ENCODE results near the gene C3orf52.

C3orf52 gene

GRCh38 chr3:112115161-112115739, 29.1 kb downstream of the C3orf52 start:
- no peaks in the 10 kb centered on the region for H3K9me2 ChIP-seq (replicated peaks; ENCODE audit: low read depth, low read length)
- TF ChIP-seq EZH2phosphoT487 (IDR thresholded peaks at IDR 0.05; ENCODE audit: borderline replicate concordance) (no peak), CTCF (conservative IDR thresholded peaks at IDR 0.05; ENCODE audit: low read length) (no peak)
- no peaks in the 10 kb centered on the region for H3F3A ChIP-seq (ENCODE audit: low read depth)
- H2AFZ ChIP-seq (ENCODE audit: low read length) = no peak overlapping the region
- no peak overlapping the region for H3K4me2 ChIP-seq (ENCODE audit: low read depth, low read length, poor library complexity, severe bottlenecking)
- H3K4me3 ChIP-seq (ENCODE audit: low read length, poor library complexity, severe bottlenecking) = no peak overlapping the region
- no peaks in the 10 kb centered on the region for H3K9me3 ChIP-seq (ENCODE audit: insufficient read depth, low read depth, low read length)
- peaks cover 30% of the 10 kb centered on the region for H3K4me1 ChIP-seq (ENCODE audit: insufficient read depth, low read length, poor library complexity, severe bottlenecking)
- H3K9ac ChIP-seq (ENCODE audit: low read depth, low read length, poor library complexity, severe bottlenecking) = no peak overlapping the region
- no peaks in the 10 kb centered on the region for H3K79me2 ChIP-seq (ENCODE audit: insufficient read depth, low read length)
- no peaks in the 10 kb centered on the region for H3K36me3 ChIP-seq (ENCODE audit: insufficient read depth, low read length)
- H3K27me3 ChIP-seq (ENCODE audit: insufficient read depth, low read length, poor library complexity, severe bottlenecking) = no peaks in the 10 kb centered on the region
- no peaks in the 10 kb centered on the region for H4K20me1 ChIP-seq (ENCODE audit: insufficient read depth, low read length, poor library complexity, severe bottlenecking)

- no peak for TF ChIP-seq EZH2phosphoT487 (IDR thresholded peaks at IDR 0.05; ENCODE audit: borderline replicate concordance)
- TF ChIP-seq CTCF (conservative IDR thresholded peaks at IDR 0.05; ENCODE audit: low read length) = no peak
- Histone ChIP-seq H3K9ac (ENCODE audit: low read depth, low read length, poor library complexity, severe bottlenecking) (no peak overlapping the region), H3K4me2 (ENCODE audit: low read depth, low read length, poor library complexity, severe bottlenecking) (no peak overlapping the region)
Observed at GRCh38 chr3:112115806-112116383, 29.7 kb downstream of the C3orf52 start.

GRCh38 chr3:112116748-112117186, 30.6 kb downstream of the C3orf52 start:
- Histone ChIP-seq H3K9me3 (ENCODE audit: insufficient read depth, low read depth, low read length) (no peaks in the 10 kb centered on the region), H3K27me3 (ENCODE audit: insufficient read depth, low read length, poor library complexity, severe bottlenecking) (no peaks in the 10 kb centered on the region), H3K4me1 (ENCODE audit: insufficient read depth, low read length, poor library complexity, severe bottlenecking) (peaks cover 45% of the 10 kb centered on the region), H3K79me2 (ENCODE audit: insufficient read depth, low read length) (no peaks in the 10 kb centered on the region), H3K9me2 (replicated peaks; ENCODE audit: low read depth, low read length) (no peaks in the 10 kb centered on the region), H2AFZ (ENCODE audit: low read length) (no peak overlapping the region), H3K4me3 (ENCODE audit: low read length, poor library complexity, severe bottlenecking) (no peak overlapping the region), H3K36me3 (ENCODE audit: insufficient read depth, low read length) (no peaks in the 10 kb centered on the region), H3F3A (ENCODE audit: low read depth) (no peaks in the 10 kb centered on the region), H4K20me1 (ENCODE audit: insufficient read depth, low read length, poor library complexity, severe bottlenecking) (no peaks in the 10 kb centered on the region), H3K9ac (ENCODE audit: low read depth, low read length, poor library complexity, severe bottlenecking) (no peak overlapping the region), H3K4me2 (ENCODE audit: low read depth, low read length, poor library complexity, severe bottlenecking) (no peak overlapping the region)
- TF ChIP-seq EZH2phosphoT487 (IDR thresholded peaks at IDR 0.05; ENCODE audit: borderline replicate concordance) (no peak), CTCF (conservative IDR thresholded peaks at IDR 0.05; ENCODE audit: low read length) (no peak)

More at GRCh38 chr3:112115806-112116383, 29.7 kb downstream of the C3orf52 start:
- H3K4me1 ChIP-seq (ENCODE audit: insufficient read depth, low read length, poor library complexity, severe bottlenecking) = peaks cover 36% of the 10 kb centered on the region
- H2AFZ ChIP-seq (ENCODE audit: low read length) = no peak overlapping the region
- H3K79me2 ChIP-seq (ENCODE audit: insufficient read depth, low read length) = no peaks in the 10 kb centered on the region
- H3K36me3 ChIP-seq (ENCODE audit: insufficient read depth, low read length) = no peaks in the 10 kb centered on the region
- H3K27me3 ChIP-seq (ENCODE audit: insufficient read depth, low read length, poor library complexity, severe bottlenecking) = no peaks in the 10 kb centered on the region
- H4K20me1 ChIP-seq (ENCODE audit: insufficient read depth, low read length, poor library complexity, severe bottlenecking) = no peaks in the 10 kb centered on the region
- H3F3A ChIP-seq (ENCODE audit: low read depth) = no peaks in the 10 kb centered on the region
- H3K9me2 ChIP-seq (replicated peaks; ENCODE audit: low read depth, low read length) = no peaks in the 10 kb centered on the region
- H3K4me3 ChIP-seq (ENCODE audit: low read length, poor library complexity, severe bottlenecking) = no peak overlapping the region
- no peaks in the 10 kb centered on the region for H3K9me3 ChIP-seq (ENCODE audit: insufficient read depth, low read depth, low read length)
